NT2/D1 (cell line): Measurements from ENCODE around the gene BOLA1.

ENCODE experiments used
- YY1 ChIP-seq: IDR thresholded peaks from 2 replicates; pipeline ENCODE4 v1.6.1; 2011; ENCODE audit not compliant: insufficient read length, insufficient read depth
- ZNF274 ChIP-seq: IDR thresholded peaks from 2 replicates; pipeline ENCODE4 v1.6.1; 2011; ENCODE audit warnings: mild to moderate bottlenecking, low read depth, low read length

- TF ChIP-seq YY1, result no peak
- no peak for TF ChIP-seq ZNF274
Measured at GRCh38 chr1:149879556-149879955, 19.8 kb upstream of the BOLA1 start.
